Measurements from ENCODE around the gene HSF5.
"Not testable (repeated sequence)": the region's sequence is repeated elsewhere in the genome, so short reads cannot be mapped to it uniquely, and the experiment has no call there.

Gene HSF5

GRCh38 chr17:58507123-58507634 is 19.0 kb upstream of the HSF5 start:
- DNase-seq (ENCODE audit: low read depth, low spot score) = no peak
- TF ChIP-seq, protein P1, sequence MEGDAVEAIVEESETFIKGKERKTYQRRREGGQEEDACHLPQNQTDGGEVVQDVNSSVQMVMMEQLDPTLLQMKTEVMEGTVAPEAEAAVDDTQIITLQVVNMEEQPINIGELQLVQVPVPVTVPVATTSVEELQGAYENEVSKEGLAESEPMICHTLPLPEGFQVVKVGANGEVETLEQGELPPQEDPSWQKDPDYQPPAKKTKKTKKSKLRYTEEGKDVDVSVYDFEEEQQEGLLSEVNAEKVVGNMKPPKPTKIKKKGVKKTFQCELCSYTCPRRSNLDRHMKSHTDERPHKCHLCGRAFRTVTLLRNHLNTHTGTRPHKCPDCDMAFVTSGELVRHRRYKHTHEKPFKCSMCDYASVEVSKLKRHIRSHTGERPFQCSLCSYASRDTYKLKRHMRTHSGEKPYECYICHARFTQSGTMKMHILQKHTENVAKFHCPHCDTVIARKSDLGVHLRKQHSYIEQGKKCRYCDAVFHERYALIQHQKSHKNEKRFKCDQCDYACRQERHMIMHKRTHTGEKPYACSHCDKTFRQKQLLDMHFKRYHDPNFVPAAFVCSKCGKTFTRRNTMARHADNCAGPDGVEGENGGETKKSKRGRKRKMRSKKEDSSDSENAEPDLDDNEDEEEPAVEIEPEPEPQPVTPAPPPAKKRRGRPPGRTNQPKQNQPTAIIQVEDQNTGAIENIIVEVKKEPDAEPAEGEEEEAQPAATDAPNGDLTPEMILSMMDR (IDR thresholded peaks at IDR 0.05; ENCODE audit: insufficient read depth, low read length, missing control alignments) = no peak
- H3K4me3 ChIP-seq (ENCODE audit: low read depth, low read length) = no peak overlapping the region
- ChIA-PET POLR2A (no interaction called here), CTCF (no interaction called here)

- DNase-seq (ENCODE audit: low read depth, low spot score) = no peak
- H3K4me3 ChIP-seq (ENCODE audit: low read depth, low read length) = no peak overlapping the region
- ChIA-PET CTCF (interaction anchor here (1.0 to 1.6 kb wide), 3 partner anchors 10 to 189 kb away, joined by 3 to 5 read pairs (median 4); no protein-coding TSS in a partner anchor), POLR2A (no interaction called here)
- TF ChIP-seq, protein P1 (IDR thresholded peaks at IDR 0.05; ENCODE audit: insufficient read depth, low read length, missing control alignments) = no peak
Observed at GRCh38 chr17:58506354-58507080, 18.3 kb upstream of the HSF5 start.

GRCh38 chr17:58504826-58505351 is 16.7 kb upstream of the HSF5 start:
- no peak for DNase-seq (ENCODE audit: low read depth, low spot score)
- TF ChIP-seq, protein P1 (IDR thresholded peaks at IDR 0.05; ENCODE audit: insufficient read depth, low read length, missing control alignments) = no peak
- POLR2A ChIA-PET = no interaction called here
- H3K4me3 ChIP-seq (ENCODE audit: low read depth, low read length) = no peak overlapping the region
- CTCF ChIA-PET = no interaction called here

GRCh38 chr17:58503866-58504265 is 15.7 kb upstream of the HSF5 start:
- CTCF ChIA-PET = interaction anchor here (0.8 kb wide), 1 partner anchor 8 kb away, joined by 3 read pairs; no protein-coding TSS in a partner anchor
- H3K4me3 ChIP-seq (ENCODE audit: low read depth, low read length) = no peak overlapping the region
- POLR2A ChIA-PET = no interaction called here
- no peak for DNase-seq (ENCODE audit: low read depth, low spot score)
- TF ChIP-seq, protein P1 (IDR thresholded peaks at IDR 0.05; ENCODE audit: insufficient read depth, low read length, missing control alignments) = no peak

DNA sequence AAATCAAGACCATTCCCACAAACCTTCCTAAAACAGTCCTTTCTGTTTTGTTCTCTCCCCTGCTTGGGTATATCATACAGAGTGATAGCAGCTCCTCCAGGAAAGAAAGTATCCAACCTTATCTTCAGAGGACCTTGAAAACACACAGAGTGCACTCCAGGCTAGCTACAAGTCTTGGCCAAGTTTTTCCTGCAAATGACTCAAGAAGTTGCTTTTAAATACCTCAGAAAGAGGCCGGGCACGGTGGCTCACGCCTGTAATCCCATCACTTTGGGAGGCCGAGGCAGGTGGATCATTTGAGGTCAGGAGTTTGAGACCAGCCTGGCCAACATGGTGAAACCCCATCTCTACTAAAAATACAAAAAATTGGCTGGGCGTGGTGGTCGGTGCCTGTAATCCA is 14.9 kb upstream of the HSF5 start:
- CTCF ChIA-PET; POLR2A ChIA-PET; DNase-seq (ENCODE audit: low read depth, low spot score); H3K4me3 ChIP-seq (ENCODE audit: low read depth, low read length): not testable (repeated sequence)

DNA sequence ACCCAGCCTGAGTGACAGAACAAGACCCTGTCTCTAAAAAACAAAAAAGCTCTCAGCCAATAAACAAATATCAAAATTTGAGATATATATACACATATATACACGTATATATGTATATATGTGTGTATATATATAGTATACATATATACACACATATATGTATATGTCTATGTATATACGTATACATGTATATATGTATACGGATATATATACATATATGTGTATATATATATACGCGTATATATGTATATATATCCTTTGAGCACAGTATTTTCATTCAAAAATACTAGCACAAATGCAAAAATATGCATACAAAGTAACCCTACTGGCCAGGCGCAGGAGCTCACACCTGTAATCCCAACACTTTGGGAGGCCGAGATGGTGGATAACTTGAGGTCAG is 13.2 kb upstream of the HSF5 start:
- POLR2A ChIA-PET = no interaction called here

More for the DNA sequence above, 13.2 kb upstream of the HSF5 start:
- TF ChIP-seq, protein P1 (IDR thresholded peaks at IDR 0.05; ENCODE audit: insufficient read depth, low read length, missing control alignments) = no peak
- no peak for DNase-seq (ENCODE audit: low read depth, low spot score)
- CTCF ChIA-PET = no interaction called here
- no peak overlapping the region for H3K4me3 ChIP-seq (ENCODE audit: low read depth, low read length)
